GM21526 (cell line): ENCODE measurements around the gene FAM76A.

Experiments
- ATAC-seq: cut with Tn5 transposase; IDR thresholded peaks from one replicate; pipeline ENCODE4 v1.9.1; 2021; ENCODE audit warnings: moderate library complexity; ENCODE audit not compliant: unreplicated experiment, low FRiP score

FAM76A gene

GRCh38 chr1:27719286-27720251 lies 6.2 kb upstream of the FAM76A start:
- ATAC-seq = no peak

GRCh38 chr1:27724961-27725373 lies 794 bp upstream of the FAM76A start:
- ATAC-seq = no peak

GRCh38 chr1:27726173-27727044 lies 648 bp downstream of the FAM76A start:
- ATAC-seq = peak; percentile 22

GRCh38 chr1:27727126-27727525 lies 1.4 kb downstream of the FAM76A start:
- no peak for ATAC-seq

- no peak for ATAC-seq
Measured at GRCh38 chr1:27736252-27736651, 10.5 kb downstream of the FAM76A start.

GRCh38 chr1:27741121-27741520 lies 15.4 kb downstream of the FAM76A start:
- ATAC-seq = no peak

- no peak for ATAC-seq
Measured at GRCh38 chr1:27744556-27744955, 18.8 kb downstream of the FAM76A start.

- ATAC-seq = no peak
Measured at GRCh38 chr1:27745466-27745865, 19.7 kb downstream of the FAM76A start.

GRCh38 chr1:27752360-27752759 lies 26.6 kb downstream of the FAM76A start:
- no peak for ATAC-seq

- ATAC-seq = no peak
Measured at GRCh38 chr1:27755286-27755685, 29.5 kb downstream of the FAM76A start.

GRCh38 chr1:27755865-27756264 lies 30.1 kb downstream of the FAM76A start:
- ATAC-seq = no peak

- no peak for ATAC-seq
Measured at GRCh38 chr1:27759236-27759635, 33.5 kb downstream of the FAM76A start.

- ATAC-seq = no peak
Measured at GRCh38 chr1:27760426-27760825, 34.7 kb downstream of the FAM76A start.

GRCh38 chr1:27762033-27762432 lies 36.3 kb downstream of the FAM76A start:
- ATAC-seq = no peak

- ATAC-seq = no peak
Measured at GRCh38 chr1:27763358-27763757, 37.6 kb downstream of the FAM76A start.

GRCh38 chr1:27770293-27770830 lies 44.6 kb downstream of the FAM76A start:
- ATAC-seq = no peak

- ATAC-seq = no peak
Measured at GRCh38 chr1:27772036-27772931, 46.5 kb downstream of the FAM76A start.

GRCh38 chr1:27772932-27773825 lies 47.4 kb downstream of the FAM76A start, which contains the start of gene STX12:
TSS of gene STX12 (plus strand) at chr1:27773219. CDS start at chr1:27773308, 89 bp downstream.
- ATAC-seq = peak; percentile 89
